SU-DHL-6 (cell line): ENCODE data around the gene NPAS3.

ENCODE experiments used
- EZH2phosphoT487 ChIP-seq: fragments of 200-600 bp; sonication (generic), shearing (Covaris generic); conservative IDR thresholded peaks from 2 replicates; pipeline ENCODE4 v1.6.1; 2018; ENCODE audit warnings: mild to moderate bottlenecking, antibody characterized with exemption, low read length, moderate library complexity, mixed read lengths
- TF ChIP-seq, protein P1 (sequence below): fragments of 200-600 bp; sonication (generic); IDR thresholded peaks from one replicate; pipeline ENCODE4 v1.5.1; 2017; ENCODE audit warnings: antibody characterized with exemption, mild to moderate bottlenecking, low read length, moderate library complexity; ENCODE audit not compliant: insufficient read depth, poor library complexity, severe bottlenecking

DNA sequence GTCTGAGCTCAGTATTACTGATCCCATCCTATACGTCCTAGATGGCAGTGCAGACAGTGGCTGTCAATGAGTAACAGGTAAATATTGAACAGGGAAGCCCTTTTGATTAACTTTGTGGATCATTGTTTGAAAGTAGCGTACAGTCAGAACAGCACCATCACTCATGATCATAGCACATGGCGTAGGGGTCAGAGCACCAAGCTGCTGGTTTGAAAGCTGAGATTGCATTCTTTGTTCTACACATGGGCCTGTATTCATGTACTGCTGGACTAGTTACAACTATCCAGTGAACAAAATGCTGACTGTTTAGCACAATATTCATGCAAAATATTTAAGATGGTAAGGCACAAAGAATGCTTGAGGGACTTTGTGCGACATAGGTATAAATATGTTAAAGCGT lies 131.8 kb downstream of the NPAS3 start:
- TF ChIP-seq, protein P1, sequence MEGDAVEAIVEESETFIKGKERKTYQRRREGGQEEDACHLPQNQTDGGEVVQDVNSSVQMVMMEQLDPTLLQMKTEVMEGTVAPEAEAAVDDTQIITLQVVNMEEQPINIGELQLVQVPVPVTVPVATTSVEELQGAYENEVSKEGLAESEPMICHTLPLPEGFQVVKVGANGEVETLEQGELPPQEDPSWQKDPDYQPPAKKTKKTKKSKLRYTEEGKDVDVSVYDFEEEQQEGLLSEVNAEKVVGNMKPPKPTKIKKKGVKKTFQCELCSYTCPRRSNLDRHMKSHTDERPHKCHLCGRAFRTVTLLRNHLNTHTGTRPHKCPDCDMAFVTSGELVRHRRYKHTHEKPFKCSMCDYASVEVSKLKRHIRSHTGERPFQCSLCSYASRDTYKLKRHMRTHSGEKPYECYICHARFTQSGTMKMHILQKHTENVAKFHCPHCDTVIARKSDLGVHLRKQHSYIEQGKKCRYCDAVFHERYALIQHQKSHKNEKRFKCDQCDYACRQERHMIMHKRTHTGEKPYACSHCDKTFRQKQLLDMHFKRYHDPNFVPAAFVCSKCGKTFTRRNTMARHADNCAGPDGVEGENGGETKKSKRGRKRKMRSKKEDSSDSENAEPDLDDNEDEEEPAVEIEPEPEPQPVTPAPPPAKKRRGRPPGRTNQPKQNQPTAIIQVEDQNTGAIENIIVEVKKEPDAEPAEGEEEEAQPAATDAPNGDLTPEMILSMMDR: no peak
- no peak for TF ChIP-seq EZH2phosphoT487
